Breast epithelium (tissue), 4 donors: ENCODE results near the gene CIAO2B. TPM values are rescaled to one million over a fixed set of nuclear protein-coding genes. Genes with fewer than 3 reads are reported as not detected.

Source experiments
- DNase-seq, 2 donors: peaks; one replicate each; pipeline ENCODE4 v3.0.0-alpha.2; 2019; ENCODE audit warnings: low spot score in 2 of 2
- H3K27ac ChIP-seq, 2 donors: fragments of 200-600 bp; sonication (generic) in 1 of 2; one replicate each; pipeline ENCODE4 v1.5.1; 2016 to 2019; ENCODE audit warnings: mild to moderate bottlenecking in 1 of 2
- H3K27me3 ChIP-seq, 2 donors: fragments of 200-600 bp; sonication (generic) in 1 of 2; one replicate each; pipeline versions ENCODE4 v1.5.1 to v1.6.0; 2017 to 2019; ENCODE audit warnings: control low read depth in 1 of 2, mild to moderate bottlenecking in 1 of 2
- H3K36me3 ChIP-seq: fragments of 200-600 bp; one replicate; pipeline ENCODE4 v1.5.1; 2019
- H3K4me1 ChIP-seq, 2 donors: fragments of 200-600 bp; sonication (generic); one replicate each; pipeline ENCODE4 v1.5.1; 2016 to 2019; ENCODE audit warnings: control low read depth in 1 of 2
- H3K4me3 ChIP-seq, 3 donors: fragments of 200-600 bp; sonication (generic); 1 replicate in 2 of 3; 2 replicates in 1 of 3; pipeline ENCODE4 v1.5.1; 2016 to 2019; ENCODE audit warnings: mild to moderate bottlenecking in 3 of 3, moderate library complexity in 2 of 3
- H3K9me3 ChIP-seq, 2 donors: fragments of 200-600 bp; sonication (generic) in 1 of 2; one replicate each; pipeline ENCODE4 v1.5.1; 2016 to 2019; ENCODE audit warnings: control low read depth in 1 of 2
- CTCF ChIP-seq, 3 donors: fragments of 450-650 bp; IDR thresholded peaks; one replicate each; pipeline ENCODE4 v1.5.1; 2016 to 2017; ENCODE audit warnings: antibody characterized with exemption in 3 of 3, mild to moderate bottlenecking in 3 of 3, moderate library complexity in 3 of 3
- POLR2A ChIP-seq: fragments of 450-650 bp; IDR thresholded peaks from one replicate; pipeline ENCODE4 v1.6.1; 2016; ENCODE audit warnings: antibody characterized with exemption, mild to moderate bottlenecking, moderate library complexity
- POLR2AphosphoS5 ChIP-seq, 3 donors: sonication (generic); formaldehyde crosslinking; IDR thresholded peaks; one replicate each; pipeline ENCODE4 v1.6.1; 2017; ENCODE audit warnings: antibody characterized with exemption in 3 of 3
- intact Hi-C: fragments of 100-400 bp; cut with DNase I; formaldehyde crosslinking; loops from one replicate; pipeline ENCODE4 v1.15.1; 2023; ENCODE audit warnings: low total_unique reads
- total RNA-seq, 3 donors: library from RNA; depleted of rRNA; stranded (reverse); fragments of >200 nt; gene quantifications; one replicate each; pipeline ENCODE4 v1.1.0, GENCODE V29; 2016

CIAO2B gene
- total RNA-seq, 3 donors from 2014 or later = 45.7 to 77.3 (median 65.4) TPM

GRCh38 chr16:66915041-66915440 is 19.2 kb downstream of the CIAO2B start:
- H3K9me3 ChIP-seq = no peaks in the 10 kb centered on the region
- TF ChIP-seq POLR2A = no peak
- TF ChIP-seq POLR2AphosphoS5 (IDR thresholded peaks at IDR 0.05) = no peak
- TF ChIP-seq CTCF (IDR thresholded peaks at IDR 0.05) = no peak
- no peaks in the 10 kb centered on the region for H3K4me1 ChIP-seq
- no peaks in the 10 kb centered on the region for H3K36me3 ChIP-seq
- no peak overlapping the region for H3K4me3 ChIP-seq
- no peak overlapping the region for H3K27ac ChIP-seq
- H3K27me3 ChIP-seq = peaks cover 0 to 8% of the 10 kb centered on the region in 2 donors
- intact Hi-C loops = no loop called here
- no peak for DNase-seq

GRCh38 chr16:66914541-66914940 is 19.7 kb downstream of the CIAO2B start:
- intact Hi-C loops = no loop called here
- H3K4me1 ChIP-seq = no peaks in the 10 kb centered on the region
- H3K27ac ChIP-seq = no peak overlapping the region
- H3K9me3 ChIP-seq = no peaks in the 10 kb centered on the region
- DNase-seq = no peak
- H3K36me3 ChIP-seq = no peaks in the 10 kb centered on the region
- TF ChIP-seq POLR2AphosphoS5 (IDR thresholded peaks at IDR 0.05) (no peak), POLR2A (no peak), CTCF (IDR thresholded peaks at IDR 0.05) (no peak)
- no peak overlapping the region for H3K4me3 ChIP-seq
- H3K27me3 ChIP-seq = peaks cover 0 to 3% of the 10 kb centered on the region in 2 donors

GRCh38 chr16:66913711-66914110 is 20.5 kb downstream of the CIAO2B start:
- Histone ChIP-seq H3K27me3 (no peaks in the 10 kb centered on the region), H3K4me3 (no peak overlapping the region), H3K27ac (no peak overlapping the region), H3K4me1 (no peaks in the 10 kb centered on the region), H3K36me3 (no peaks in the 10 kb centered on the region), H3K9me3 (no peaks in the 10 kb centered on the region)
- TF ChIP-seq CTCF (IDR thresholded peaks at IDR 0.05) (no peak), POLR2AphosphoS5 (IDR thresholded peaks at IDR 0.05) (no peak), POLR2A (no peak)
- DNase-seq = no peak
- intact Hi-C loops = no loop called here

GRCh38 chr16:66913081-66913480 is 21.1 kb downstream of the CIAO2B start:
- TF ChIP-seq POLR2A = no peak
- no peak for TF ChIP-seq POLR2AphosphoS5 (IDR thresholded peaks at IDR 0.05)
- TF ChIP-seq CTCF (IDR thresholded peaks at IDR 0.05) = no peak
- Histone ChIP-seq H3K4me1 (no peaks in the 10 kb centered on the region), H3K27ac (no peak overlapping the region), H3K4me3 (no peak overlapping the region), H3K27me3 (no peaks in the 10 kb centered on the region), H3K9me3 (no peaks in the 10 kb centered on the region), H3K36me3 (no peaks in the 10 kb centered on the region)
- intact Hi-C loops = no loop called here
- no peak for DNase-seq

GRCh38 chr16:66911801-66912200 is 22.4 kb downstream of the CIAO2B start:
- DNase-seq = no peak
- Histone ChIP-seq H3K27me3 (no peaks in the 10 kb centered on the region), H3K4me1 (no peaks in the 10 kb centered on the region), H3K27ac (no peak overlapping the region), H3K9me3 (no peaks in the 10 kb centered on the region), H3K4me3 (no peak overlapping the region), H3K36me3 (no peaks in the 10 kb centered on the region)
- TF ChIP-seq POLR2AphosphoS5 (IDR thresholded peaks at IDR 0.05) (no peak), POLR2A (no peak), CTCF (IDR thresholded peaks at IDR 0.05) (no peak)
- intact Hi-C loops = no loop called here
